ENCODE results near the gene CPSF4.

Gene CPSF4

DNA sequence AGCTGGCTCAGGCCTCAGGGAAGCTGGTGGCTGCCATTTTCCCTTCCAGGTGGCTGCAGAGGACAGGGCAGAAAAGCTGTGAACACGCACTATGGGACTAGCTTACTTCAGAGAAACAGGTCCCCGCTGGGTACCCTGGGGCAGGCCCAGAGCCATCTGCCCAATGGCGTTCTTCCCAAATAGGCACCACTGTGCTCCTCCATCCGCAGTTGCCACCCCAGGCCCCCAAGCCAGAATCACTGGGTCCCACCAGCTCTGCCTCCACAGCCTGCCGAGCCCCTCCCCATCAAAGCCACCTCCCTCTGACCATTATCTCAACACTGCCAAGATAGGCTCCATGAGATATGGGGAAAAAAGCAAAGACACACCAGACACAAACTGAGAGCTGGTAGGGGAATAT lies 18.5 kb upstream of the CPSF4 start:
- H3K4me3 ChIP-seq (ENCODE audit: low read depth, low read length), result no peak overlapping the region
- H3K27ac ChIP-seq (ENCODE audit: extremely low read depth, low read depth, low read length), result no peak overlapping the region
- H3K9me3 ChIP-seq (ENCODE audit: control insufficient read depth, insufficient read depth, low read depth, low read length), result no peaks in the 10 kb centered on the region
- ChIA-PET CTCF (no interaction called here), POLR2A (interaction anchor here (1.1 to 4.9 kb wide), 4 partner anchors 11 to 29 kb away, joined by 3 to 36 read pairs (median 4); partner anchors contain the start of genes BUD31, CPSF4, PDAP1 and PTCD1)
- TF ChIP-seq WT1 (tag by site-specific recombination; IDR thresholded peaks at IDR 0.05) (no peak), TRIM28 (IDR thresholded peaks at IDR 0.05; ENCODE audit: borderline replicate concordance, low read length) (no peak), ZSCAN30 (tag by site-specific recombination; IDR thresholded peaks at IDR 0.05) (no peak), KLF9 (tag by site-specific recombination; IDR thresholded peaks at IDR 0.05; ENCODE audit: low read depth) (no peak), ZNF830 (tag by site-specific recombination; IDR thresholded peaks at IDR 0.05; ENCODE audit: low read depth) (no peak), ZNF521 (tag by site-specific recombination; IDR thresholded peaks at IDR 0.05) (no peak), ZNF2 (tag by site-specific recombination; IDR thresholded peaks at IDR 0.05) (no peak), ZNF571 (tag by site-specific recombination; IDR thresholded peaks at IDR 0.05) (no peak), PRDM1 (tag by site-specific recombination; IDR thresholded peaks at IDR 0.05) (no peak), SCRT1 (tag by site-specific recombination; IDR thresholded peaks at IDR 0.05; ENCODE audit: borderline replicate concordance) (no peak), KLF16 (tag by site-specific recombination; IDR thresholded peaks at IDR 0.05) (no peak), ZNF223 (tag by site-specific recombination; IDR thresholded peaks at IDR 0.05) (no peak), ZNF707 (tag by site-specific recombination; IDR thresholded peaks at IDR 0.05) (no peak), ZNF138 (tag by site-specific recombination; IDR thresholded peaks at IDR 0.05; ENCODE audit: borderline replicate concordance) (no peak), ZNF184 (tag by site-specific recombination; IDR thresholded peaks at IDR 0.05) (no peak)
- TF ChIP-seq, protein P1, sequence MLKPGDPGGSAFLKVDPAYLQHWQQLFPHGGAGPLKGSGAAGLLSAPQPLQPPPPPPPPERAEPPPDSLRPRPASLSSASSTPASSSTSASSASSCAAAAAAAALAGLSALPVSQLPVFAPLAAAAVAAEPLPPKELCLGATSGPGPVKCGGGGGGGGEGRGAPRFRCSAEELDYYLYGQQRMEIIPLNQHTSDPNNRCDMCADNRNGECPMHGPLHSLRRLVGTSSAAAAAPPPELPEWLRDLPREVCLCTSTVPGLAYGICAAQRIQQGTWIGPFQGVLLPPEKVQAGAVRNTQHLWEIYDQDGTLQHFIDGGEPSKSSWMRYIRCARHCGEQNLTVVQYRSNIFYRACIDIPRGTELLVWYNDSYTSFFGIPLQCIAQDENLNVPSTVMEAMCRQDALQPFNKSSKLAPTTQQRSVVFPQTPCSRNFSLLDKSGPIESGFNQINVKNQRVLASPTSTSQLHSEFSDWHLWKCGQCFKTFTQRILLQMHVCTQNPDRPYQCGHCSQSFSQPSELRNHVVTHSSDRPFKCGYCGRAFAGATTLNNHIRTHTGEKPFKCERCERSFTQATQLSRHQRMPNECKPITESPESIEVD (tag by site-specific recombination; IDR thresholded peaks at IDR 0.05), result no peak
- TF ChIP-seq, protein P2, sequence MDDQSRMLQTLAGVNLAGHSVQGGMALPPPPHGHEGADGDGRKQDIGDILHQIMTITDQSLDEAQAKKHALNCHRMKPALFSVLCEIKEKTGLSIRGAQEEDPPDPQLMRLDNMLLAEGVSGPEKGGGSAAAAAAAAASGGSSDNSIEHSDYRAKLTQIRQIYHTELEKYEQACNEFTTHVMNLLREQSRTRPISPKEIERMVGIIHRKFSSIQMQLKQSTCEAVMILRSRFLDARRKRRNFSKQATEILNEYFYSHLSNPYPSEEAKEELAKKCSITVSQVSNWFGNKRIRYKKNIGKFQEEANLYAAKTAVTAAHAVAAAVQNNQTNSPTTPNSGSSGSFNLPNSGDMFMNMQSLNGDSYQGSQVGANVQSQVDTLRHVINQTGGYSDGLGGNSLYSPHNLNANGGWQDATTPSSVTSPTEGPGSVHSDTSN (CRISPR knock-in tag; IDR thresholded peaks at IDR 0.05), result no peak
- TF ChIP-seq, protein P3, sequence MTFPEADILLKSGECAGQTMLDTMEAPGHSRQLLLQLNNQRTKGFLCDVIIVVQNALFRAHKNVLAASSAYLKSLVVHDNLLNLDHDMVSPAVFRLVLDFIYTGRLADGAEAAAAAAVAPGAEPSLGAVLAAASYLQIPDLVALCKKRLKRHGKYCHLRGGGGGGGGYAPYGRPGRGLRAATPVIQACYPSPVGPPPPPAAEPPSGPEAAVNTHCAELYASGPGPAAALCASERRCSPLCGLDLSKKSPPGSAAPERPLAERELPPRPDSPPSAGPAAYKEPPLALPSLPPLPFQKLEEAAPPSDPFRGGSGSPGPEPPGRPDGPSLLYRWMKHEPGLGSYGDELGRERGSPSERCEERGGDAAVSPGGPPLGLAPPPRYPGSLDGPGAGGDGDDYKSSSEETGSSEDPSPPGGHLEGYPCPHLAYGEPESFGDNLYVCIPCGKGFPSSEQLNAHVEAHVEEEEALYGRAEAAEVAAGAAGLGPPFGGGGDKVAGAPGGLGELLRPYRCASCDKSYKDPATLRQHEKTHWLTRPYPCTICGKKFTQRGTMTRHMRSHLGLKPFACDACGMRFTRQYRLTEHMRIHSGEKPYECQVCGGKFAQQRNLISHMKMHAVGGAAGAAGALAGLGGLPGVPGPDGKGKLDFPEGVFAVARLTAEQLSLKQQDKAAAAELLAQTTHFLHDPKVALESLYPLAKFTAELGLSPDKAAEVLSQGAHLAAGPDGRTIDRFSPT (tag by site-specific recombination; IDR thresholded peaks at IDR 0.05), result no peak
- TF ChIP-seq, protein P4, sequence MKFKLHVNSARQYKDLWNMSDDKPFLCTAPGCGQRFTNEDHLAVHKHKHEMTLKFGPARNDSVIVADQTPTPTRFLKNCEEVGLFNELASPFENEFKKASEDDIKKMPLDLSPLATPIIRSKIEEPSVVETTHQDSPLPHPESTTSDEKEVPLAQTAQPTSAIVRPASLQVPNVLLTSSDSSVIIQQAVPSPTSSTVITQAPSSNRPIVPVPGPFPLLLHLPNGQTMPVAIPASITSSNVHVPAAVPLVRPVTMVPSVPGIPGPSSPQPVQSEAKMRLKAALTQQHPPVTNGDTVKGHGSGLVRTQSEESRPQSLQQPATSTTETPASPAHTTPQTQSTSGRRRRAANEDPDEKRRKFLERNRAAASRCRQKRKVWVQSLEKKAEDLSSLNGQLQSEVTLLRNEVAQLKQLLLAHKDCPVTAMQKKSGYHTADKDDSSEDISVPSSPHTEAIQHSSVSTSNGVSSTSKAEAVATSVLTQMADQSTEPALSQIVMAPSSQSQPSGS (tag by site-specific recombination; IDR thresholded peaks at IDR 0.05; ENCODE audit: low read depth), result no peak
- no peaks in the 10 kb centered on the region for H3K4me1 ChIP-seq (ENCODE audit: control insufficient read depth, insufficient read depth, low read length)
- peaks cover 34 to 93% of the 10 kb centered on the region in 2 experiments for H3K36me3 ChIP-seq (ENCODE audit: control insufficient read depth in 2 of 2, insufficient read depth in 1 of 2, low read length in 2 of 2)

DNA sequence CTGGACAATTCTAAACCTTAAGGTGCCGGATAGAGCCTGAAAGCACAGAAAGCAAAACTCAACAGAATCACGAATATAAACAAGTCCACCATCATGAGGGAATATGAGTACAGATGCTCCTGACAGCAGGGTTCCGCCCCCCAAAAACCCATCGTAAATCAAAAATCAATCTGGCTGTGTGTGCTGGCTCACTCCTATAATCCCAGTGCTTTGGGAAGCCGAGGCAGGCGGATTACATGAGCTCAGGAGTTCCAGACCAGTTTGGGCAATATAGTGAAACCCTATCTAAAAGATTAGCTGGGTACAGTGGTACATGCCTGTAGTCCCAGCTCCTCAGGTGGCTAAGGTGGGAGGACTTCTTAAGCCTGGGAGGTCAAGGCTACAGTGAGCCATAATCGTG lies 17.8 kb upstream of the CPSF4 start:
- ChIA-PET CTCF (no interaction called here), POLR2A (interaction anchor here (1.3 to 4.9 kb wide), 3 partner anchors 12 to 20 kb away, joined by 3 to 36 read pairs (median 5); partner anchors contain the start of genes BUD31, CPSF4, PDAP1 and PTCD1)
- H3K4me1 ChIP-seq (ENCODE audit: control insufficient read depth, insufficient read depth, low read length), result no peaks in the 10 kb centered on the region
- no peak overlapping the region for H3K27ac ChIP-seq (ENCODE audit: extremely low read depth, low read depth, low read length)
- H3K9me3 ChIP-seq (ENCODE audit: control insufficient read depth, insufficient read depth, low read depth, low read length), result no peaks in the 10 kb centered on the region
- TF ChIP-seq BCL11A (tag by site-specific recombination; IDR thresholded peaks at IDR 0.05; ENCODE audit: low read depth) (no peak), ZNF549 (tag by site-specific recombination; IDR thresholded peaks at IDR 0.05) (no peak), ZNF514 (tag by site-specific recombination; IDR thresholded peaks at IDR 0.05) (no peak)
- peaks cover 34 to 94% of the 10 kb centered on the region in 2 experiments for H3K36me3 ChIP-seq (ENCODE audit: control insufficient read depth in 2 of 2, insufficient read depth in 1 of 2, low read length in 2 of 2)
- no peak overlapping the region for H3K4me3 ChIP-seq (ENCODE audit: low read depth, low read length)
